Stimulated activated CD4-positive, alpha-beta T cell treated with anti-CD3 and anti-CD28 coated beads, Interleukin-4, amount 100 ng/mL, for 4 hours (primary cell): ENCODE results near the gene TMCO4.
"Not testable (repeated sequence)": the region's sequence is repeated elsewhere in the genome, so short reads cannot be mapped to it uniquely, and the experiment has no call there.

Experiments used
- DNase-seq, 2 experiments: peaks; one replicate each; pipeline ENCODE4 v3.0.0-alpha.2; 2020

The TMCO4 gene

DNA sequence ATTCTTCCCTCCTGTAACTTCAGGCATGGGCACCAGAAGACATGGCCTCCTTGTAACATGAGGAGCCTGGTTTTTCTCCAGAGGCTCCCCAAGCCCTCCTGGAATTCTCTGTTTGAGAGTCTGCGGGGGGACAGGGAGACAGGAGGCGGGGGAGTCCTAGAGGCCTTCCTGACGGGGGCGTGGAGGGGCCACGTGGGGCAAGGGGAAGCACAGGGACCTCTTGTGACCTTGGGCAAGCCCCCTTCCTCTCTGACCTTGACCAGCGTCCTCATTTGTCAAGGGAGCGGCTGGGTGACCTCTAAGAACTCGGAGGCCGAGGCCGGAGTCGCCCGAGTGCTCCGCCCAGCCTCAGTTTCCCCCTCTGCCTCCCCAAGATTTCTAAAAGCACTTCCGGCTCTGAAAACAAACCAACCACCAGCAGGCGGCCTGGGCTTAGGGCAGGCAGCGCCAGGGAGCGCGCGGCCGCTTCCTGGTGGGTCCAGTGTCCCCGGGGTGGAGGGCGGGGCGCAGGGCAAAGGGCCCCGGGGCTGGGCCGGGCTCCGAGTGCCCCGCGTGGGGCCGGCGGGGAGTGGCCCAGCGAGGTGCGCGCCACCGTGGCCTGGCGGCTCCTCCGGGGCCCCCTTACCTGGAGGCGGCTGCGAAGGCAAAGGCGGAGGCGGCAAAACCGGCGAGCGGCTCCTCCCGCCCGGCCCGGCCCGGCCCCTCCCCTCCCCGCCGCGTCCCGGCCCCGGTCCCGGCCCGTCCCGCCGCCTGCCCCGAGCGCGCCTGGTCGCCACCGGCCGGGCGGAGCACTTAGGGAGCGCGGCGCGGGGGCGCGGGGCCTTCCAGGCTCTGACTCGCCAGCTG lies at the start of gene TMCO4:
TMCO4 (minus strand) TSS at position 687 of the 846 bp plus-strand sequence. CDS start 19,158 bp downstream, outside the sequence.
- DNase-seq: peak; percentile 47 to 59

DNA sequence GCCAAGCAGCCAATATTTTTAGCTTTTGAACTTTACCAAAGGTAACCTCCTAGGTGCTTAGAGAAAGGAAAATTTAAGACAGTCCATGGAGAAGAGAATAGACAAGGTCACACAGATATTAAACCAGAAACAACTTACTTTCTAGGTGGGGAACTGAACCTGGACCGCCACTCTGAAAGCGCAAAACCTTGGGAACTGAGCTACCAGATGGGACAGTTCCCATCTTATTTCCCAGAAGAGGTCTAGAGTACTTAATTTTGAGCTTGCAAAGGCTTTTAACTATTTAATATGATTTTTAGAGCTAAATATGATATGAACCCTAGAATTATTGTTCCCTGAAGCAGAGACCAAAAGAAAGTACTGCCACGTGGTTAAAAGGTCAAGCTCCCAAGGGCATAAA lies 49.6 kb upstream of the TMCO4 start:
- DNase-seq: not testable (repeated sequence)

DNA sequence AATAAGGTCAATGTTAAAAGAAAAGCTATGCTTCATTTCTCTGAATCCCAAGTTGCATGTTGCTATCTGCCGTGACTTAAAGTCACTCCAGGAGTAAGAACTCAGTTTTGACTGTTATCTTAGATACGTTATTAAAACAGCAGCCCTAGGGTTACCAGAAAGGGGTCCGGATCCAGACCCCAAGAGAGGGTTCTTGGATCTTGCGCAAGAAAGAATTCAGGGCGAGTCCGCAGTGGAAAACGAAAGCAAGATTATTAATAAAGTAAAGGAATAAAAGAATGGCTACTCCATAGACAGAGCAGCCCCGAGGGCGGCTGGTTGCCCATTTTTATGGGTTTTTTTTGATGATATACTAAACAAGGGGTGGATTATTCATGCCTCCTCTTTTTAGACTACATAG lies 47.6 kb upstream of the TMCO4 start:
- DNase-seq: not testable (repeated sequence)

DNA sequence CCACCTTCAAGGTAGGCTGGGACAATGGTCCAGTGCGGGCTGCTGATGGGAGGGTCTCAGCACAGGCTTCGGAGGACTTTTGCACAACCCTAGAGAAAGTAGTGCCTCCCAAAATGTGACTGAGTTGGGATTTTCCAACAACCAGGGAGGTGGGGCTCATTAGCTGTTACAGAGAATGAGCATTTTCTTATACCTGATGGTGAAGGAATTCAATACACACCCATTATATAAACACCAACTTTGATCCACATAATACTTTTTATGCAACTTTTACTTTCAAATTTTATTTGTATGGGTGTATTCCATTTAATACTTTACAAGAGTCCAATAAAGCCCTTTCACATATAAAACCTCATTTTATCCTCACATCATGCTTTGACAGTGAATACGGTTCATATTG lies 46.6 kb upstream of the TMCO4 start:
- DNase-seq: no peak

DNA sequence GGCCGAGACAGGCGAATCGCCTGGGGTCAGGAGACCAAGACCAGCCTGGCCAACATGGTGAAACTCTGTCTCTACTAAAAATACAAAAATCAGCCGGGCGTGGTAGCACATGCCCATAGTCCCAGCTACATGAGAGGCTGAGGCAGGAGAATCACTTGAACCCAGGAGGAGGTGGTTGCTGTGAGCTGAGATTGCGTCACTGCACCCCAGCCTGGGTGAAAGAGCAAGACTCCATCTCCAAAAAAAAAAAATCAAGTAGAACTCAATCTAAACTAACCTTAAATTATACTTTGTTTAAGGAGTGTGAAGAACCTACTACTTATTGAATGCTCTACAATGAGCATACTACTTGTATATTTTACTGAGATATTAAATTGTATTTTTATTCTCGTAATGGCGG lies 45.8 kb upstream of the TMCO4 start:
- DNase-seq: no peak

DNA sequence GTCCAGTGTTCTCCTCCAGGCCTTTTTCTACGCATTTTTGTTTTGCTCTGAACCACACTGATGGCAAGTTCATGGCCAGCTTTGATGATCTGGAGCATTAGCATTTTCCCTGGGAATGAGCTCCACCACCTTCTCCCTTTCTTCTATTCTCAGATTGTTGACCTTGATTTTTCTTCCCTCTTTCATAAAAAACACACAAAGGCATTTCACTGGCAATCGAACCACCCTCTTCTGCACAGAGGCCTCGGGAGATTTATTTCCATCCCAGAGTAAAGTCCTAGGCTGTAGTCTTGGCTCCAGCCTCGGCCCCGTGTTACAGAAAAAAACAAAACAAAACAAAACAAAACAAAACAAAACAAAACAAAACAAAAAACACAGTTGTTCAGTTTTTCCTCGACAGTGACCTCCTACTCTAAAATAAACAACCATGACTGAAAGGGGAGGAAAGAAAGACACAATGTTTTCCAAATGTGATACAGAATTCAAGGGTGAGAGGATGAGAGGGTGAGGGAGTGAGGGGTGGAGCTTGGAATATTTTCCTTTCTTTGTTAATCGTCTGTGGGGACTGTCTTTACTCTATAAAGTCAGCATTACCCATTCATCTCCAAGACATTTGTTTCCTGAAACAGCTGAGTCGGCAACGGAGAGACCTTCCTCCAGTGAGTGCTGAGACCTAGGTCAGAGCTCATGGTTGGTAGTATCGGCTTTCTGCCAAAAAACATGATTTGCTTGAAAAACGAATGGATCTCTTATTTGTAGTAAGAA lies 45.2 kb upstream of the TMCO4 start:
- DNase-seq: no peak

DNA sequence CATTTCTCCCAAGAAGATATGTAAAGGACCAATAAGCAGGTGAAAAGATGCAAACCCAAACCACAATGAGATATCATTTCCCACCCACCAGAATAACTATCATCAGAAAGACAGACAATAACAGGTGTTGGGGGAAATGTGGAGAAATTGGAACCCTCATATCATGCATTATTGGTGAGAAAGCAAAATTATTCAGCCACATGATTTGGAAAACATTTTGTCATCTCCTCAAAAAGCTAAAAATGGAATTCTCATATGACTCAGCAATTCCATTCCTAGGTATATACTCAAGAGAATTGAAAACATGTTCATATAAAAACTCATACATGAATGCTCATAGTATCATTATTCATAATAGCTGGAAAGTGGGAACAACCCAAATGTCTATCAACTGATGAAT lies 40.5 kb upstream of the TMCO4 start:
- DNase-seq: no peak

DNA sequence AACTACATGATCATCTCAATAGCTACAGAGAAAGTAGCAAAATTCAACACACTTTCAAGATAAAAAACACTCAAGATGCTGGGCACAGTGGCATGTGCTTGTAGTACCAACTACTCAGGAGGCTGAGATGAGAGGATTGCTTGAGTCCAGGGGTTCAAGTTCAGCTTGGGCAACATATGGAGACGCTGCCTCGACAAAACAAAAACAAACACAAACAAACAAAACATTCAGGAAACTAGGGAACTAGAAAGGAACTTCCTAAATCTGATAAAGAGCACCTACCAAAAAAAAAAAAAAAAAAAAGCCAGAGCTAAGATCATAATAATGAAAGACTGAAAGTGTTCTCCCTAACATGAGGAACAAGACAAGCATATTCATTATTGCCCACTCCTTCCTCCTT lies 38.1 kb upstream of the TMCO4 start:
- no peak for DNase-seq

DNA sequence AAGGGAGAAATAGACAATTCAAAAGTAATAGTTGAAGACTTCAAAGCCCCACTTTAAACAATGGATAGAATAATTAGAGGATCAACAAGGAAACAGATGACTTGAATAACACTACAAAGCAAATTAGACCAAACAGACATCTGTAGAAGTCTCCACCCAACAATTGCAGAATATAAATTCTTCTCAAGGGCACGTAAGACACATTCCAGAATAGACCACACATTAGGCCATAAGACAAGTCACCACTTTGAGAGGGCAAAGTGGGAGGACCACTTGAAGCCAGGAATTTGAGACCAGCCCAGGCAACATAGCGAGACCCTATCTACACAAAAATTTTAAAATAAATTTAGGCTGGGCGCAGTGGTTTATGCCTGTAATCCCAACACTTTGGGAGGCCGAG lies 35.9 kb upstream of the TMCO4 start:
- DNase-seq: no peak

DNA sequence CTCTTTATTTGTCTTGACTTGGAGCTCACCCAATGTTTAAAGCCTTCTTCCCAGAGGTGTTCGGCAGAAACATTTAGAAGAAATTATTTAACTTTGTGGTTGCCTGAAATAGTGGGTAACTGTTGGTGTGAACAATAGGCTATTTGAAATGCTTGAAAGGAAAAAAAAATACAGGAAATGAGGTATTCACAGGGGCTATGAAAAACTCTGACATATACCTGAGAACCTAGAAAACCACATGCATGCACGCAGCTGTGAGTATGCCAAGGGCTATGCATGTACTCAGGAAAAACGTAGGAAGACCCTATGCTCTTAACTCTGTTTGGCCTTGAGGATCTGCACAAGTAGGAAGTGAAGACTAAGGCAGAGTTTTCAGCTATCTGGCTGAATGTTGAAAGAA lies 31.7 kb upstream of the TMCO4 start:
- DNase-seq: no peak

DNA sequence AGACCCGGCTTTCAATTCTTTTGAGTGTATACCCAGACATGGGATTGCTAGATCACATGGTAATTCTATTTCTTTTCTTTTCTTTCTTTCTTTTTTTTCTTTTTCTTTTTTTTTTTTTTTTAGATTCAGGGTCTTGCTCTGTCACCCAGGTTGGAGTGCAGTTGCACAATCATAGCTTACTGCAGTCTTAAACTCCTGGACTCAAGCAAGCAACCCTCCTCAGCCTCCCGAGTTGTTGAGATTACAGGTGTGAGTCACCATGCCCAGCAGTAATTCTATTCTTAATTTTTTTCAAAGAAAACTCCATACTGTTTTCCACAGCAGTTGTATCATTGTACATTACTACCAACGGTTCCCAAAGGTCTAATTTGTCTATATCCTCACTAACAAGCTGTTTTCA lies 28.8 kb upstream of the TMCO4 start:
- no peak for DNase-seq

DNA sequence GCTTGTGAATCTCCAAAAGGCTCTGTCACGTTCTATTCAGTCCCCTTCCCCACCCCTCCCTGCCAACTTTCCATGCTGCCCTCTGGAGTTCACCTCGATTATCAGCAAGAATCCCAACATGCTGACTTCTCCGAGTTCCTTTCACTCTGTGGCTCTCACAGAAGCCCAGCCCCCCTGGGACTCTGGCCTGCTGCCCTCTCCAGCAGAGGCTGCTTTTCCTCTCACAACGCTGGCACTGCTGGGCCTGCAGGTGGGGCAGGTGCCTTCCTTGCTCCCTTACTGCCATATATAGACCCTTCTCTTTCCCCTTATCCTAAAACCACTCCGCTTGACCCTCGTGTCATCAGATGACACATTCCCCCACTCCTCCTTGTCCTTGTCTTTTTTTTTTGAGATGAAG lies 25.6 kb upstream of the TMCO4 start:
- DNase-seq: no peak

DNA sequence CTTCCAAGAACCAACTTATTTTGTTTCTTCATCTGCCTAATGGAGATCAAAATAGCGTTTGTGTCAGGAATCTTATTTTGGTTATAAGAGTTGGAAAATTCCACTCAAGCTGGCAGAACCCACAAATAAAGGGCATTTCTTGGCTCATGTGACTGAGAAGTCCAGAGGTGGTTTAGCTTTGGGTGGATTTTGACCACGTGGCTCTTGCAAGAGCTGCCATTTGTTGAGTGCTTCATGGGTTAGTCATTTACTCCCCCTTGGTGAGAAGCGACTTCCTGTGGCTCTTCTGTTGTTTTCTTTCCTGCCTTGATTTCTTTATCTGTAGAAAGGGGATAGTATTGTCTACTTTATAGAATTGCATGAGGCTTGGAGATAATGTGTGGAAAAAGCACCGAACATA lies 24.8 kb upstream of the TMCO4 start:
- no peak for DNase-seq

DNA sequence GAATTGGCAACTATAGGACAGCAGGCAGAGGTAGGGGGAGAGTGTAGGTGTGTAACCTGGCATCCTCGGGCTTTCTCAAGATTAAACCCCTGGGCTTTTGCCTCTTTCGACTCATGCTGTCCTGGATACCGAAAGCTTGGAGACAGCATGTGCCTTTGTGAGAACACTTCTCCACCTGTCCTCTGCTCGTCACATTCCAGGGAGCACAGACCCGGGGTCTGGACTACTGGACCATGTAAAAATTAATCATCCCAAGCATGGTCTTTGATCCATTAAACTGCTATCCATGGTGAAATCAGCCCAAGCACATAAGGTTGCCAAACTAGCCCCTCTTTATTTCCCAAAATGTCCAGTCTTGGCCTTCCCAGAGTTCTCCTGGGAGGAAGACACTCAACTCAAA lies 24.3 kb upstream of the TMCO4 start:
- DNase-seq: no peak

DNA sequence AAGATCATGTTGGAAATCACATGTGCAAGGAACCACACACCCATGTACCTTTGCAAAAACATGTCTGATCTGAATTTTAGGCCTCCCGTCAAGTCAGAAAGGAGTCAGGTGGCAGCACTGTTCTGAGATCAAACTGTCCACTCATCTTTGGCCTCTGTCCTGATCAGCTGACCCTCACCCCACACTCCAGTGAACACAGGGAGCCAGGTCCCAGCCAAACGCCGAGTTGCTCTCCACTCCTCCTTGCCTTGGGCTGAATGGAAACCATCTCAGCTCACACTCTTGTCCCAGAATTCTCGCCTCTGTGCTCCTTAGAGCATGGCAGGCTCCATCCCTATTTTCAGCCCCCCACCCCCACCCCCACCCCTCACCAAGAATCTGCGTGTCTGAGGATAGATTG lies 20.0 kb upstream of the TMCO4 start:
- DNase-seq: no peak

DNA sequence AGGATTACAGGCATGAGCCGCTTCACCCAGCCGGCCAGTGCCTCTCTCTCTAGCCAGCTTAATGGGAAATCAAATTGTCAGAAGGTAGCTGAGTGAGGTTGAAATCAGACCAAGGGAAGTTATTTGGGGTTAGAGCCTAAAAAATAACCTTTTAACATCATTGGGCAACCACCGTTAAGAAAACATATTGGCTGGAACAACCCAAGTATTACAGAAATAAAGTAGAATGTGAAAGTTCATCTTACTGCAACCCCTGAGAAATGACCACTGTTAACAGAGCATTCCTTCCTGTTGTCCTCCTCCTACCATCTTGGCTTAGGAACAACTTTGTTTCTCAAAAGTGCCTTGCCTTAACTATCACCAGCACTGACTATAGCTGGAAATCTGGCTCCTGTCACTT lies 18.6 kb upstream of the TMCO4 start:
- DNase-seq: no peak

DNA sequence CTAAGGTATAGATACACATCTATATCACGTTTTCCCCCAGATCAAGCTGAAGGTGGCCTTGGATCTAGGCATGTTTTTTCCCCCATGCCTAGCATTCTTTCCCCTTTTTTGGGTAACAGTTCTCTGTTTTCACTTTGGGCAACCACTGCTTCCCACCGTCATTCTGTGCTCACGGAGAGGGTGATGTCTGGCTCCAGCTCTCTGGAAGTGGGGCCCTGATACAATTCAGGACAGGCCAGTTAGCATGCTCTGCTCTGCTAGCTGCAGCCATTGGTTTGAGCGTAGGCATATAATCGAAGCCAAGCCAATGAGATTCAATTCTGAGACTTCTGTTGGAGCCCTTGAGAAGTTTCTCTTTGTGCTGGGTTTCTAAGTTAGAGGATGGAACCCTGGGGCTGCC lies 17.4 kb upstream of the TMCO4 start:
- DNase-seq: no peak

DNA sequence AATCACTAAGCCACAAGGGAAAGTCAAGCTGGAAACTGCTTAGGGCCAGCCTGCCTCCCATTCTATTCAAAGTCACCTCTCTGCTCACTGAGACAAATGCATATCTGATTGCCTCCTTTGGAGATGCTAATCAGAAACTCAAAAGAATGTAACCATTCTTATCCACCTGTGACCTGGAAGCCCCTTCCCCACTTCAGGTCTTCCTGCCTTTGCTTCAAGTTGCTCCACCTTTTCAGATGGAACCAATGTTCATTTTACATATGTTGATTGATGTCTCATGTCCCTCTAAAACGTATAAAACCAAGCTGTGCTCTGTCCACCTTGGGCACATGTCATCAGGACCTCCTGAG lies 17.0 kb upstream of the TMCO4 start:
- DNase-seq: not testable (repeated sequence)

DNA sequence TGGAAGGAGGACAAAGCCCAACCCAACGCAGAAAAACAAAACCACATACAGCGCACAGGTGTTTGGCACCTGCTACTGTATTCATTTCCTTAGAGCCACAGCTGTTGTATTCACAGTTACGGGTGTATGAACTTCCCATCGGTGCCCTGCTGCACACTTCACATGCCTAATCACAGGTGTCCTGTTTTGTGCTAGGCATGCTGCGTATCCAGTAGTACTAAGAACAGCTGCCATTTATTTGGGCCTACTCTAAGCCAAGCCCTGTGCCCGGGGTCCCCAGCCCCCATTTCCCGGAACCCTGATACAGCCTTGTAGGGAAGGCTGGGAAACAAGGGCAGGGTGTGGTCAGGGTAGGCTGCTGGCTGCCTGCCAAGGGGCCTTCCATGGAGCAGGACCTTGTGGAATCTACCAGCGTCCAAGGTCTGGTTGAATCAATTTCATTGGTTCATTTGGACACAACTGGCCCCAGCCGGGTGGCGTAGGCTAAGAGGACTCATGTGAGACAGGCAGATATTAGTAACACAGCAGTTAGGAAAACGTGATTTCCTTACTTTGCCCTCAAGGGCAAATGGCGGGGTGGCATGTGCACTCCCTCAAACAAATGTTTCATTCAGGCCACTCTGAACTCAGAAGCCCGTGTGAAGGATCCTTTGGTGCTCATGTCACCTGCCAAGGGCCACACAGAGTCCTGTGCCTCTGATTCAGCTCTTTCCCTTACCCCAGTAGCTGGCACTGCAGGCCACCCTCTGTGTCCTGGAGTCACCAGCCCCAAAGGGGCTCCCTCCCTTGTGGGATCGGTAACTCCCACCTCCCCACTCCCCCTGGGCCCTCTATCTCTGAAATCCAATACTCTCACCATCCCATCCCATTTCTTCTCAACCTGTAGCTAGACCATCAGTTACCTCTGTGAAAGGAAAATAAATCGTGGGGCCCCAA lies 16.4 kb upstream of the TMCO4 start:
- no peak for DNase-seq

DNA sequence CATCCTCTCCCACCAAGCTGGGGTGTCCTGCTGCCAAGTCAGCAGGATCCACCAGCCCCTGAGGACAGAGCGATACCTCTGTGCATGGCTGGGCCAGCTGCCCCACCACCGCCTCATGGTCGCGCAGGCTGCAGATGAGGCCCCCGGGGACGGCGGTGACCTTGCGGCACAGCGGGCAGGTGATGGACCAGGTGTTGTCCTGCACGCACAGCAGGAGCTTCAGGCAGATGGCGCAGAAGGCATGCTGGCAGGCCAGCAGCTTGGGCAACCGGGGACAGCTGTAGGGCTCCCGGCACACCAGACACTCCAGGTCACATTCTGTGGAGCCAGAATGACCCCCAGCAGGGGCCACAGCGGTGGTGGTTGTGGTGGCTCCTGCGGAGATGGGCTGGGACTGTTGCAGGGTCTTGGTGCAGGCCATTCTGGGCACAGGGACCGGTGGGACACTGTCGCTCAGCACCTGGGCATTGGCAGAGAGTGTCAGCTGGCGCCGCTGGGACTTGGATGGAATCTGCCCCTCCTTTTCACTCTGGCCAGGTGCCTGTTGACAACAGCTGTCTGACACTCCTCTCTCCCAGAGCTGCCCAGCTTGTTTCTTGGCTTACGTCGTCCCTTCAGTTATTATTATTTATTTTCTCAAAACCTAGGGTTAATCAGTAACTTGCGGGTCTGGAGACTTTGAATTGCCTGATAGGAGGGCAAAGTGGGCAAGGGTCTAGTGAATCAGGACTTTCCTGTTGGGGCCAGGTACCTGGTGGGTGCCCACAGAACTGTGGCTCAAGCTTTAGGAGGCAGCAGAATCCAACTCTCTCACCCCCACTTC lies 15.2 kb upstream of the TMCO4 start, which contains the start of gene RNF186:
RNF186 (minus strand) TSS at position 603 of the 823 bp plus-strand sequence; CDS start at position 421, 182 bp downstream.
- no peak for DNase-seq

DNA sequence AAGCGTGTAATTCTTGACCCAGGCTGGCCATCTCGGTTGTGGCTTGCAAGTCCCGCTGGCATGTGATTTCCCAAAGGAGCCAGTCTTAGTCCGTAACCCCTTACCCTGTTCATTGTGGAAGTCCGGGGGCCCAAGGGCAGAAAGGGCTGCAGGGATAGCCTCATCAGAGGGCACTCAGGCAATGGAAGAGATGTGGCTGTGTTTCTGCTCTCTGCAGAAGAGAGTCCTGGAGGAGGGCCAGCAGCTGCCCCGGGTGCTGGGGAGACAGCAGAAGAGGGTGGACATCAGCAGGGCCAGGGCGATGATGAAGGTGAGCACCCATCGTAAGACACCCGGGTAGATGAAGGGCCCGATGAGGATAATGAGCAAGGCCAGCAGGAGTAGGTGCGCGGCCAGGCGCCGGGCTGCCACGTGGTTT lies 14.5 kb upstream of the TMCO4 start:
- no peak for DNase-seq

DNA sequence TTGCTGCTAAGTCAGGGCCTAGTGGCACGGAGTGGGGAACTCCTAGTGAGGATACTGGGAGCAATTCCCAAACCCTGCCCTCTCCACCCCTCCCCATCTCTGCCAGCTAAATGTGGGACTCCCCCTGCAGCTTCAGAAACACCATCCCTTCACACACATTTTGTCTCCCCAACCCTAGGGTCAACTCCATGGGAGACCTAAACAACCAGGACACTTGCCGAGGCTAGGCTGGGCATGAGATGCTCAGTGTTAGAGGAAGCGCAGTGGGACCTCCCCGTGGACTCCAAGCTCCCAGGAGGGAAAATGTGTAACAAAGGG lies 13.9 kb upstream of the TMCO4 start:
- DNase-seq: no peak
